HepG2 (cell line): ENCODE data around the gene MIA. TPM values are rescaled to one million over a fixed set of nuclear protein-coding genes. Genes with fewer than 3 reads are reported as not detected.
A peak's percentile ranks its signal among the peaks of the same experiment; 100 is the strongest.

ENCODE experiments used
- ATAC-seq: fragments of 200-7000 bp; cut with Tn5 transposase; 3 replicates; pipeline ENCODE4 v1.9.1; 2020; ENCODE audit warnings: mild to moderate bottlenecking, moderate library complexity
- BruUV-seq: library from RNA; stranded (reverse); fragments of 400-500 nt; replicated peaks from 2 replicates; lab custom pipeline; 2021; lab: Mats Ljungman, UMichigan
- CTCF ChIA-PET: fragments of 300-600 bp; formaldehyde crosslinking; extraction: SDS; loops from one replicate; lab custom pipeline; 2021; ENCODE audit warnings: low total read pairs, inconsistent platforms, low intra/inter-chr PET ratio; lab: Yijun Ruan, JAX
- POLR2A ChIA-PET: fragments of 350-600 bp; sonication (Branson Sonifier 250); formaldehyde crosslinking; loops from one replicate; lab custom pipeline; 2020; ENCODE audit warnings: antibody characterized with exemption, inconsistent platforms; lab: Yijun Ruan, JAX
- DNase-seq: peaks from one replicate; pipeline ENCODE4 v3.0.0-alpha.2; 2015; ENCODE audit warnings: low spot score
- FAIRE-seq: peaks from 3 replicates; lab custom pipeline; 2011; peaks lifted over from hg19 to GRCh38; lab: Jason Lieb, UNC
- H2AFZ ChIP-seq: one replicate; pipeline ENCODE4 v1.6.1; 2011; ENCODE audit warnings: low read length, inconsistent platforms
- H3K27ac ChIP-seq: fragments of 300-600 bp; 3 replicates; pipeline ENCODE4 v1.8.0; 2011; ENCODE audit warnings: mixed run types, mild to moderate bottlenecking, mixed read lengths, low read length, inconsistent platforms; ENCODE audit not compliant: insufficient read depth; ENCODE audit errors: extremely low read length
- H3K27me3 ChIP-seq, 2 experiments: fragments of 200-600 bp in 1 of 2; 2 replicates in 1 of 2; 3 replicates in 1 of 2; pipeline versions ENCODE4 v1.6.0 to v1.8.0; 2011; ENCODE audit warnings: low read length in 2 of 2, mild to moderate bottlenecking in 2 of 2, moderate library complexity in 2 of 2, inconsistent platforms in 1 of 2; ENCODE audit not compliant: insufficient read depth in 2 of 2, control insufficient read depth in 1 of 2
- H3K36me3 ChIP-seq, 2 experiments: fragments of 200-600 bp in 1 of 2; replicated peaks in 1 of 2; 2 replicates in 1 of 2; 3 replicates in 1 of 2; pipeline versions ENCODE4 v1.5.1 to v1.8.0; 2011; ENCODE audit warnings: low read length in 2 of 2, inconsistent platforms in 1 of 2; ENCODE audit not compliant: insufficient read depth in 2 of 2, control insufficient read depth in 1 of 2
- H3K4me1 ChIP-seq: 2 replicates; pipeline ENCODE4 v1.5.1; 2012; ENCODE audit warnings: low read length, inconsistent platforms; ENCODE audit not compliant: insufficient read depth
- H3K4me2 ChIP-seq: 2 replicates; pipeline ENCODE4 v1.6.0; 2011; ENCODE audit warnings: low read depth, low read length, inconsistent platforms
- H3K4me3 ChIP-seq, 3 experiments: fragments of 200-600 bp in 1 of 3; sonication (generic), shearing (Covaris generic) in 1 of 3; replicated peaks in 1 of 3; 2 replicates each; pipeline ENCODE4 v1.5.1; 2011 to 2016; ENCODE audit warnings: low read length in 3 of 3, inconsistent platforms in 2 of 3, low read depth in 2 of 3, mild to moderate bottlenecking in 2 of 3, control low read depth in 1 of 3, mixed read lengths in 1 of 3; ENCODE audit not compliant: insufficient read depth in 1 of 3
- H3K79me2 ChIP-seq: one replicate; pipeline ENCODE4 v1.6.1; 2011; ENCODE audit warnings: low read length, inconsistent platforms; ENCODE audit not compliant: insufficient read depth
- H3K9ac ChIP-seq: 2 replicates; pipeline ENCODE4 v1.6.0; 2011; ENCODE audit warnings: mild to moderate bottlenecking, low read depth, low read length, inconsistent platforms; ENCODE audit not compliant: insufficient read depth
- H3K9me3 ChIP-seq: 2 replicates; pipeline ENCODE4 v1.5.1; 2012; ENCODE audit warnings: mild to moderate bottlenecking, low read length
- H4K20me1 ChIP-seq: 2 replicates; pipeline ENCODE4 v1.6.0; 2011; ENCODE audit warnings: inconsistent platforms, mild to moderate bottlenecking, low read length, moderate library complexity; ENCODE audit not compliant: insufficient read depth
- AGO2 ChIP-seq: fragments of 200-400 bp; formaldehyde crosslinking; optimal IDR thresholded peaks from 2 replicates; pipeline ENCODE3; 2017; ENCODE audit warnings: mild to moderate bottlenecking, low read depth, low read length, moderate library complexity
- POLR2A ChIP-seq, 2 experiments: IDR thresholded peaks; 2 replicates each; pipeline ENCODE4 v1.6.1; 2011; ENCODE audit warnings: low read depth in 2 of 2, low read length in 2 of 2, mild to moderate bottlenecking in 1 of 2, moderate library complexity in 1 of 2; ENCODE audit not compliant: insufficient read depth in 1 of 2
- RBFOX2 ChIP-seq: fragments of 200-400 bp; formaldehyde crosslinking; IDR thresholded peaks from 2 replicates; pipeline ENCODE4 v1.6.1; 2017; ENCODE audit warnings: low read depth, mild to moderate bottlenecking, low read length
- WGBS: methylation state at CpG from one replicate; pipeline ENCODE4 v1.1.6; 2017; ENCODE audit warnings: low lambda C conversion rate; 5-methylcytosine and 5-hydroxymethylcytosine counted together
- in situ Hi-C: cut with HindIII; loops from 2 replicates; pipeline ENCODE4 v1.10.0; 2017; ENCODE audit warnings: low pct_unique_long_range_greater_than_20kb; ENCODE audit not compliant: extremely low pct_ligation_motif_present
- intact Hi-C: fragments of 100-400 bp; cut with micrococcal nuclease; formaldehyde crosslinking; loops from one replicate; pipeline ENCODE4 v1.10.0; 2022; ENCODE audit not compliant: unreplicated experiment
- polyA plus RNA-seq, 8 experiments: library from polyadenylated mRNA; depleted of rRNA in 3 of 8; stranded (reverse) in 7 of 8; unstranded in 1 of 8; fragments of >200 nt; fragmentation: Illumina TruSeq in 4 of 8; extraction: Trizol in 4 of 8; gene quantifications; 2 replicates each; pipeline versions ENCODE4 v1.2.1 to v1.2.3, GENCODE V29; 2011 to 2016; ENCODE audit warnings: low read depth in 4 of 8, missing spikeins in 1 of 8, mixed read lengths in 1 of 8; ENCODE audit not compliant: insufficient read depth in 1 of 8
- total RNA-seq, 5 experiments: library from RNA; depleted of rRNA; stranded (reverse); fragments of >200 nt; fragmentation: Illumina TruSeq; extraction: Trizol; gene quantifications; 2 replicates each; pipeline ENCODE4 v1.2.3, GENCODE V29; 2016; ENCODE audit warnings: low read depth in 1 of 5
- TF ChIP-seq, protein P1 (sequence below): sonication (generic); formaldehyde crosslinking; IDR thresholded peaks from 2 replicates; pipeline ENCODE4 v1.9.0; 2022; ENCODE audit warnings: low read depth, missing genetic modification reagents
- TF ChIP-seq, protein P2 (sequence below): sonication (generic); formaldehyde crosslinking; IDR thresholded peaks from 2 replicates; pipeline ENCODE4 v1.4.0; 2020; ENCODE audit warnings: mild to moderate bottlenecking, low read depth, missing genetic modification reagents

Gene MIA
- total and polyA plus RNA-seq, 2 of the 13 experiments (the other 11 are each of a cell fraction or from before 2014, with no cell fraction given), result 0.61 TPM; not detected in 1

GRCh38 chr19:40809358-40810086 is 34.2 kb downstream of the MIA start:
- FAIRE-seq, result no peak
- Histone ChIP-seq H3K9me3 (no peaks in the 10 kb centered on the region), H3K9ac (no peak overlapping the region), H3K4me3 (no peak overlapping the region), H3K4me1 (peaks cover 6% of the 10 kb centered on the region), H2AFZ (no peak overlapping the region), H4K20me1 (peaks cover 10% of the 10 kb centered on the region; the same call in 1 of the 2 replicates), H3K27me3 (no peaks in the 10 kb centered on the region; a peak in 1 of 5 replicates), H3K36me3 (peaks cover 12 to 29% of the 10 kb centered on the region in 2 experiments; a peak in 4 of 5 replicates), H3K27ac (no peak overlapping the region), H3K4me2 (no peak overlapping the region), H3K79me2 (peaks cover 4% of the 10 kb centered on the region)
- ATAC-seq, result no peak
- in situ Hi-C loops (loop anchor here (5.0 to 10.0 kb wide), 3 partner anchors 57 to 325 kb away; partner anchors contain the start of genes ACTMAP and SNRPA), intact Hi-C loops (loop anchor here (5.0 kb wide), 2 partner anchors 92 to 147 kb away; partner anchors contain the start of genes COQ8B and ITPKC)
- 98% methylated on average over 22 of the region's 39 CpGs for WGBS
- TF ChIP-seq RBFOX2, result 0 out of 2 replicates have a peak, but pooled peaks have one; percentile 43
- peak; percentile 58 for TF ChIP-seq AGO2
- TF ChIP-seq, protein P1, sequence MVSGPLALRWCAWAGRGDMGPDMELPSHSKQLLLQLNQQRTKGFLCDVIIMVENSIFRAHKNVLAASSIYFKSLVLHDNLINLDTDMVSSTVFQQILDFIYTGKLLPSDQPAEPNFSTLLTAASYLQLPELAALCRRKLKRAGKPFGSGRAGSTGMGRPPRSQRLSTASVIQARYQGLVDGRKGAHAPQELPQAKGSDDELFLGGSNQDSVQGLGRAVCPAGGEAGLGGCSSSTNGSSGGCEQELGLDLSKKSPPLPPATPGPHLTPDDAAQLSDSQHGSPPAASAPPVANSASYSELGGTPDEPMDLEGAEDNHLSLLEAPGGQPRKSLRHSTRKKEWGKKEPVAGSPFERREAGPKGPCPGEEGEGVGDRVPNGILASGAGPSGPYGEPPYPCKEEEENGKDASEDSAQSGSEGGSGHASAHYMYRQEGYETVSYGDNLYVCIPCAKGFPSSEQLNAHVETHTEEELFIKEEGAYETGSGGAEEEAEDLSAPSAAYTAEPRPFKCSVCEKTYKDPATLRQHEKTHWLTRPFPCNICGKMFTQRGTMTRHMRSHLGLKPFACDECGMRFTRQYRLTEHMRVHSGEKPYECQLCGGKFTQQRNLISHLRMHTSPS, result no peak
- TF ChIP-seq, protein P2, sequence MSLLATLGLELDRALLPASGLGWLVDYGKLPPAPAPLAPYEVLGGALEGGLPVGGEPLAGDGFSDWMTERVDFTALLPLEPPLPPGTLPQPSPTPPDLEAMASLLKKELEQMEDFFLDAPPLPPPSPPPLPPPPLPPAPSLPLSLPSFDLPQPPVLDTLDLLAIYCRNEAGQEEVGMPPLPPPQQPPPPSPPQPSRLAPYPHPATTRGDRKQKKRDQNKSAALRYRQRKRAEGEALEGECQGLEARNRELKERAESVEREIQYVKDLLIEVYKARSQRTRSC (CRISPR knock-in tag), result no peak
- peak in 1 of 2 experiments; percentile 33; a peak in 1 of 4 replicates for TF ChIP-seq POLR2A (IDR thresholded peaks at IDR 0.05; ENCODE audit: insufficient read depth in 1 of 2, low read depth in 2 of 2, low read length in 2 of 2)
- no TSS peak for BruUV-seq
- CTCF ChIA-PET, result no interaction called here
- no peak for DNase-seq
- POLR2A ChIA-PET, result no interaction called here
